Large intestine (tissue), 3 donors: Measurements from ENCODE around the gene PCSK4. TPM values are rescaled to one million over a fixed set of nuclear protein-coding genes. Genes with fewer than 3 reads are reported as not detected.
"Not testable (repeated sequence)": the region's sequence is repeated elsewhere in the genome, so short reads cannot be mapped to it uniquely, and the experiment has no call there.

Source experiments
- DNase-seq, 2 donors: peaks; one replicate each; pipeline versions ENCODE4 v3.0.0 to v3.0.0-alpha.2; 2013
- H3K27ac ChIP-seq: one replicate; pipeline ENCODE4 v1.5.1; 2013; ENCODE audit warnings: low read length
- H3K27me3 ChIP-seq: 2 replicates; pipeline ENCODE4 v1.6.1; 2013; ENCODE audit warnings: low read length; ENCODE audit not compliant: control insufficient read depth, insufficient read depth
- H3K36me3 ChIP-seq: 2 replicates; pipeline ENCODE4 v1.6.1; 2013; ENCODE audit warnings: low read length; ENCODE audit not compliant: control insufficient read depth, insufficient read depth
- H3K4me1 ChIP-seq: one replicate; pipeline ENCODE4 v1.6.1; 2013; ENCODE audit warnings: low read length; ENCODE audit not compliant: control insufficient read depth, insufficient read depth
- H3K4me3 ChIP-seq: one replicate; pipeline ENCODE4 v1.5.1; 2013; ENCODE audit warnings: low read length
- H3K9me3 ChIP-seq: one replicate; pipeline ENCODE4 v1.6.1; 2013; ENCODE audit warnings: mild to moderate bottlenecking, low read depth, low read length, moderate library complexity; ENCODE audit not compliant: control insufficient read depth
- WGBS: methylation state at CpG from one replicate; pipeline ENCODE4 v1.1.5; 2013; ENCODE audit warnings: low lambda C conversion rate; ENCODE audit not compliant: insufficient coverage; 5-methylcytosine and 5-hydroxymethylcytosine counted together
- polyA plus RNA-seq: library from polyadenylated mRNA; unstranded; fragments of 120-200 nt; gene quantifications from one replicate; pipeline ENCODE4 v1.2.1, GENCODE V29; 2013

The PCSK4 gene
- polyA plus RNA-seq, 1 donor = 4.7 TPM

DNA sequence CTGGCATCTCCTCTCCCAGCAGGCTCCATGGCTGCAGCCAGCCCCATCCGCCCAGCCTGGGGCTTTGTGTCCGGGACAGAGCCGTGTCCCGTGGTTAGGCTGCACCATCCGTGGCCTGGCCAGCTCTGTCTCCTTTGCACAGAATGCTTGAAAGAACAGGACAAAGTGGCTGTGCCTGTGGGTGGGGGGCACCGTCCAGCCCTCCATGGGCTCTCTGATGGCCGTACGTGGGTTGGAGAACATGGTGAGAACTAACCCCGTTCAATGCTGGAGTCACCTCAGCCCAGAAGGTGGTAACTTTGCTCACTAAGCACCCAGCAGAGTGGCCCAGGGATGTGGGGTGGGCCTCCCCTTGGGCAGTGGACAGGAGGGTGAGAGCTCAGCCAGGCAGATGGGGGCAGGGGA, 49.1 kb downstream of the PCSK4 start:
- H3K27me3 ChIP-seq = peaks cover 7% of the 10 kb centered on the region
- H3K36me3 ChIP-seq = peaks cover 31% of the 10 kb centered on the region
- DNase-seq = no peak
- peaks cover 26% of the 10 kb centered on the region for H3K4me1 ChIP-seq
- H3K4me3 ChIP-seq = no peak overlapping the region
- no CpG with 5 or more reads among the region's 9 CpGs for WGBS
- no peak overlapping the region for H3K27ac ChIP-seq
- no peaks in the 10 kb centered on the region for H3K9me3 ChIP-seq

DNA sequence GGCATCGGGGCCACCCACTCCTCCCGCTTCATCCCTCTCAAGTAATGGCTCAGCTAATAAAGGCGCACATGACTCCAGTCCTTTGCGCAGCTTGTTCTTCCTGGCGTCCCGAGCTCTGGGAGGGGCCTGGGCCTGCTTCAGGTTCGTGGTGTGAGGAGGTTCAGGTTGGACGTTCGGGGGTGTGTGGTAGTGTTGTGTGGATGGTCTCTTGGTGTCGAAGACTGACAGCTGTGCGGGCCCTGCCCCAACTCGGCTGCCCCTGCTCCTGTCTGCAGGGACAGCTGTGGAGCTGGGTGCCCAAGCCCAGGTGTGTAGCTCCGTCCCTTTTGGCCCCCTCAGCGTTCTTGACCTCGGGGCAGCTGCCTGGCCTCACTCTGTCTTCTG, 49.7 kb downstream of the PCSK4 start:
- DNase-seq = no peak
- Histone ChIP-seq H3K4me3 (no peak overlapping the region), H3K4me1 (peaks cover 23% of the 10 kb centered on the region), H3K9me3 (no peaks in the 10 kb centered on the region), H3K36me3 (peaks cover 35% of the 10 kb centered on the region), H3K27me3 (peaks cover 2% of the 10 kb centered on the region), H3K27ac (no peak overlapping the region)
- no CpG with 5 or more reads among the region's 15 CpGs for WGBS

DNA sequence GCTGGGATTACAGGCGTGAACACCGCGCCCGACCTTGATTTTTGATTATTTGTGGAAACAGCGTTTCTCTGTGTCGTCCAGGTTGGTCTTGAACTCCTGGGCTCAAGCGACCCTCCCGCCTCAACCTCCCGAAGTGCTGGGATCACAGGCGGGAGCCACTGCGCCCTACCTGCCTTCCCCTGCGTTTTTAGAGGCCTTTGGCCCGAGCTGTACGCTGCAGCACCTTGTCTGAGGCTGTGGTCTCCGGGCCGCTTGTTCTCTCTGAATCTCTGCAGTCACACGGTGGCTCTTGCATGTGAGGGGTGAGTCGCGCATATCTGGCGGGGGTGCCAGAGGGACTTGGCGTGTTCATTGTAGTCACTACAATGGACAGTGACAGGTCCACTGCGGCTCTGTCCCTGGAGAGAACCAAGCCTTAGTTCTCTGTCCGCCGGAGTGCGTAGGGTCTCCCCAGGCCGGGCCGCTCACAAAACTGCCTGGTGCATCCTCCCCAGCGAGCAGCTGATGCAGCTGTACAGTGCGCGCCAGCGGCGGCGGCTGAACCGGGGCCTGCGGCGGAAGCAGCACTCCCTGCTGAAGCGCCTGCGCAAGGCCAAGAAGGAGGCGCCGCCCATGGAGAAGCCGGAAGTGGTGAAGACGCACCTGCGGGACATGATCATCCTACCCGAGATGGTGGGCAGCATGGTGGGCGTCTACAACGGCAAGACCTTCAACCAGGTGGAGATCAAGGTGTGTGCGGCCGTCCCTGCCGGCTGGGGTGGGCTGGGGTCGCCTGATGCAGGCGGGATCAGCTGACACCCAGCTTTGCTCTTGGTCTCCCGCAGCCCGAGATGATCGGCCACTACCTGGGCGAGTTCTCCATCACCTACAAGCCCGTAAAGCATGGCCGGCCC, 50.4 kb downstream of the PCSK4 start:
- not testable (repeated sequence) for H3K27ac ChIP-seq, H3K9me3 ChIP-seq, DNase-seq, H3K27me3 ChIP-seq
- Histone ChIP-seq H3K36me3 (peaks cover 38% of the 10 kb centered on the region), H3K4me3 (peak overlapping the region; percentile 80), H3K4me1 (peaks cover 21% of the 10 kb centered on the region)
- no CpG with 5 or more reads among the region's 57 CpGs for WGBS

DNA sequence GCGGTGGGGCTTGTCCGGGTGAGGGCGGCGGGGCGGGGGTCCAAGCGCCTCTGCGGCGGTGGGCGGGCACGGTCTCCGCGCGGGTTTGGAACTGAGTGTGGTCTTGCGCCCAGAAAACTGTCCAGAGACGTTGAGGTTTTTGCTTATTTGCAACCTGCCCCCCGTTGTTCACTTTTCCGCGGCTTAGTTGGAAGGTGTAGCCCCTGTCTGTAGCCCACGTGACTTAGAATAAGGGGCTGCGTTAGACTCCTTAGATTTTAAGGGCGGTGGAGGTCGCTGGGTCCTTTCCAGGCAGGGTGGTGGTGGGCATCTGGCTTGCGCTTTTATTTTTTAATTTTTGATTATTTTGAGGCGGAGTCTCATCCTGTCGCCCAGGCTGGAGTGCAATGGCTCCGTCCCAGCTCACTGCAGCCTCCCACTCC, 51.2 kb downstream of the PCSK4 start:
- H3K27me3 ChIP-seq = no peaks in the 10 kb centered on the region
- H3K9me3 ChIP-seq = peaks cover 9% of the 10 kb centered on the region
- H3K4me3 ChIP-seq = peak overlapping the region; percentile 80
- no peak for DNase-seq
- peaks cover 16% of the 10 kb centered on the region for H3K4me1 ChIP-seq
- H3K36me3 ChIP-seq = peaks cover 46% of the 10 kb centered on the region
- no peak overlapping the region for H3K27ac ChIP-seq
- no CpG with 5 or more reads among the region's 26 CpGs for WGBS

DNA sequence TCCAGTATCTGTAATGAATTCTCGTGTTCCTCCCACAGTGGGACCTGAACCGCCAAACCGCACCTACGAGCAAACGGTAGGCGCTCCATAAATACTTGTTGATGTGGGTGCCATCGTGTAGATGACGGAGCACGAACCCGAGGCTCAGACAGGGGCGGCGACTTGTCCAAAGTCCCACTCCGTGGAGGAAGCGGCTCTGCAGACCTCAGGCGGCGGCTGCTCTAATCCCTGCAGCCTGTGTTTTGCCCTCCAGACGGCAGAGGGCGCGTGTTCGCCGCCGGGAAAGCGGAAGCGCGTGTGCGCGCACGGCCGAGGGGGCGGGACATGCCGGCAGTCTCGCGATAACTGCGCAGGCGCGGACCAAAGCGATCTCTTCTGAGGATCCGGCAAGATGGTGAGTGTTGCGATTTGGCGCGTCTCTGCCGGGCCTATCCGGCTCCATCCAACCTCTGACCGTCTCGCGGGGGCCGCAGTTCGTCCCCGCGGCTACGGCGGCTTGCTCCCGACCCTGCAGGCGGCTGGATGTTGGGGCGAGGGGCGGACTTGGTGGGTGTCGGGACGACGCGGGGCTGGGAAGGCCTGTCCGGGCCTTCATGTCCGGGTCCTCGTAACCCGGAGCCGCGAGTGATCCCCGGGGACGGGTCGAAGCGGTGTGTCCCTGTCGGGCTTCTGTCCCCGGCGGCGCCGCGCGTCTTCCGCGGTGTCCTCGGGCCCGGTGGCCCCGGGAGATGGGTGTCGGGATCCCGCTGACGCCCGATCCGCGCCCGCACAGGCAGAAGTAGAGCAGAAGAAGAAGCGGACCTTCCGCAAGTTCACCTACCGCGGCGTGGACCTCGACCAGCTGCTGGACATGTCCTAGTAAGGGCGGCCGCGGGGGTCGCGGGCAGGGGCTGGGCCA, 51.9 kb downstream of the PCSK4 start, which contains the start of gene RPS15:
Gene RPS15 (plus strand): TSS at position 362 of the 898 bp plus-strand sequence. CDS start 30 bp downstream, at position 392.
- no CpG with 5 or more reads among the region's 100 CpGs for WGBS
- peak; percentile 98 to 99 for DNase-seq
- H3K36me3 ChIP-seq = peaks cover 52% of the 10 kb centered on the region
- H3K4me1 ChIP-seq = peaks cover 15% of the 10 kb centered on the region
- H3K27me3 ChIP-seq = no peaks in the 10 kb centered on the region
- peak within 1 kb of the TSS; percentile 80 for H3K4me3 ChIP-seq
- peaks cover 13% of the 10 kb centered on the region for H3K9me3 ChIP-seq
- H3K27ac ChIP-seq = peak within 1 kb of the TSS; percentile 68

DNA sequence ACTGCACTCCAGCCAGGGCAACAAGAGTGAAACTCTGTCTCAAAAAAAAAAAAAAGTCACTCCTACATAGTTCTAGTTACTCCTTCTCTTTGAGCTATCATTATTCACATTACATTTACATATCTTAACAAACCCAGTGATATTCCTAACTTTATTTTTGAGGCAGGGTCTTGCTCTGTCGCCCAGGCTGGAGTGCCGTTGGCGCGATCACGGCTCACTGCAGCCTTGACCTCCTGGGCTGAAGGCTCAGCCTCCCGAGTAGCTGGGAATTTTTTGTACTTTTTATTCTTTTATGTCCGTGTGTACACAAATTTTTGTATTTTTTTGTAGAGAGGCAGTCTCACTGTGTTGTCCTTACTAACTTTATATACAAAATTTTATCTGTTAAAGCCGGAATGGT, 52.5 kb downstream of the PCSK4 start:
- H3K9me3 ChIP-seq = peaks cover 13% of the 10 kb centered on the region
- 50% methylated on average over 2 of the region's 8 CpGs for WGBS
- peaks cover 59% of the 10 kb centered on the region for H3K36me3 ChIP-seq
- peak overlapping the region; percentile 80 for H3K4me3 ChIP-seq
- H3K27me3 ChIP-seq = no peaks in the 10 kb centered on the region
- peaks cover 15% of the 10 kb centered on the region for H3K4me1 ChIP-seq
- DNase-seq = no peak
- H3K27ac ChIP-seq = peak overlapping the region; percentile 67

DNA sequence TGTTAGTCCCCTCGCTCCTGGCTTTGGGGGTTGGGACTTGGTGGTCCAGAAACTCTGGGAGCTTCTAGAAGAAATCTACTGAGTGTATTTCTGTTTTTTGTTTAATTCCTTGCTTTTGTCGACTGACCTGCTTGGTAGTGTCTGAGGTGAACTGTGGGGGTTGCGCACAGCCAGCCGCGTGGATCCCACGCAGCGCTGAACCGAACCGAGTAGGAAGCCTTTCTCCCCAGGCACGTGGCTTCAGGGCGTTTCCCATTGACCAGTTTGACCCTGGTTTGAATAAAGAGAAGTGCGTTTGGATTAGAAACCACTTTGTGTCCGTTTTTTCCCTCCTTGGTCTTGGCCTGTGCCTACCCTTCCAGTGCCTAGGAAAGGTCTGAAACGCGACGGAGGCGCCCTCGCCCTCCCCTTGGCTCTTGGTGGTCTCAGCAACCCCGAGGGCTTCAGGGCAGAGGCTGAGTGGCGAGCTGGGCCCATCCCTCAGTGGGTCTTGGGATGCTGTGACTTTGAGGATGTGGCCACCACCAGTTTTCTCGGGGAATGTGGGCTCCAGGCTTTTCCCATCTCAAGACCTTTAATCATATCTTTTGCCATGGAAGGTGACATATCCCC, 54.7 kb downstream of the PCSK4 start:
- peaks cover 12% of the 10 kb centered on the region for H3K4me1 ChIP-seq
- peaks cover 13% of the 10 kb centered on the region for H3K9me3 ChIP-seq
- H3K4me3 ChIP-seq = no peak overlapping the region
- H3K27me3 ChIP-seq = no peaks in the 10 kb centered on the region
- DNase-seq = no peak
- H3K27ac ChIP-seq = no peak overlapping the region
- peaks cover 57% of the 10 kb centered on the region for H3K36me3 ChIP-seq
- no CpG with 5 or more reads among the region's 21 CpGs for WGBS

DNA sequence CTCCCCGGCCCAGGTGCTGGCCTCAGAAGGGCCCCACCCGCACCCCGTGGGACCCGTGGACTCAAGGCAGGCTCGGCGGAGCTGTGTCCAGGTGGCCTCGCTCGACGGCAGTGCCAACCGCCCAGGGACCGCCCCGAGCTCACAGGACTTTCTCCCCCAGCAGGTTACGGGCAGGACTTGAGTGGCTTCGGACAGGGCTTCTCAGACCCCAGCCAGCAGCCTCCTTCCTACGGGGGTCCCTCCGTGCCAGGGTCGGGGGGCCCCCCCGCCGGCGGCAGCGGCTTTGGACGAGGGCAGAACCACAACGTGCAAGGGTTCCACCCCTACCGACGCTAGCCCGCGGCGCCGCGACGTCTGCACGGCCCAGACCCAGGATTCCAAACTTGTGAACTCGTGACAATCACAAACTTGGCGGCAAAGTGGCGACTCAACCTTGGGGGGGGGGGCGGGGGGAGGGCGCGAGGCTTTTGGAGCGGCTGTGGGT, 55.5 kb downstream of the PCSK4 start:
- peaks cover 57% of the 10 kb centered on the region for H3K36me3 ChIP-seq
- peaks cover 9% of the 10 kb centered on the region for H3K4me1 ChIP-seq
- H3K4me3 ChIP-seq = no peak overlapping the region
- no peak for DNase-seq
- H3K27me3 ChIP-seq = no peaks in the 10 kb centered on the region
- WGBS = no CpG with 5 or more reads among the region's 39 CpGs
- no peak overlapping the region for H3K27ac ChIP-seq
- H3K9me3 ChIP-seq = peaks cover 13% of the 10 kb centered on the region

DNA sequence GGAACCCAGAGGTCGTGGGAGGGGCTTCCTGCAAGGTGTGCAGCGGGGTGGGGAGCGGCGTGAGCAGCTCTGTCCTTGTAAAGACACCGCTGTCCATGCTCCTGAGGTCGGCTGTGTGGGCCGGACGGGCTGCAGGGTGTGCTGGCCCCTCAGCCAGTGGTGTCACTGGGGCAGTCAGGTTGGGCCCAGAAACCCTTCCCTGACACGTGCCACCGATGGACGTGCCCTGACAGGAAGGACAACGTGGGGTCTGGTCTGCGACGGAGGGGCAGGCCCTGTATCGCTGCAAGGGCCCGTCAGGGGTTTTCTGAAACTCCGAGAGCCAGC, 56.1 kb downstream of the PCSK4 start:
- no CpG with 5 or more reads among the region's 17 CpGs for WGBS
- H3K27ac ChIP-seq = no peak overlapping the region
- peaks cover 14% of the 10 kb centered on the region for H3K9me3 ChIP-seq
- H3K4me1 ChIP-seq = peaks cover 10% of the 10 kb centered on the region
- H3K36me3 ChIP-seq = peaks cover 60% of the 10 kb centered on the region
- H3K27me3 ChIP-seq = no peaks in the 10 kb centered on the region
- H3K4me3 ChIP-seq = no peak overlapping the region
- no peak for DNase-seq
